Gastroesophageal sphincter (tissue), 4 donors: ENCODE data around the gene METTL15. TPM values are rescaled to one million over a fixed set of nuclear protein-coding genes. Genes with fewer than 3 reads are reported as not detected.
"Not testable (repeated sequence)": the region's sequence is repeated elsewhere in the genome, so short reads cannot be mapped to it uniquely, and the experiment has no call there.

Experiments
- ATAC-seq: fragments of 150-250 bp; one replicate; pipeline ENCODE4 v1.9.1; 2016; ENCODE audit warnings: mild to moderate bottlenecking, moderate library complexity
- H3K27ac ChIP-seq, 4 donors: fragments of 200-600 bp; sonication (generic) in 3 of 4; 1 replicate in 3 of 4; 2 replicates in 1 of 4; pipeline ENCODE4 v1.5.1; 2016 to 2019
- H3K27me3 ChIP-seq: fragments of 200-600 bp; sonication (generic); one replicate; pipeline ENCODE4 v1.5.1; 2019
- H3K36me3 ChIP-seq, 2 donors: fragments of 200-600 bp; sonication (generic); one replicate each; pipeline ENCODE4 v1.5.1; 2019; ENCODE audit warnings: control low read depth in 1 of 2
- H3K4me1 ChIP-seq, 3 donors: fragments of 200-600 bp; sonication (generic); 1 replicate in 2 of 3; 2 replicates in 1 of 3; pipeline ENCODE4 v1.5.1; 2016 to 2019; ENCODE audit warnings: control low read depth in 2 of 3
- H3K4me3 ChIP-seq, 2 donors: fragments of 200-600 bp; sonication (generic); one replicate each; pipeline ENCODE4 v1.5.1; 2019; ENCODE audit warnings: mild to moderate bottlenecking in 1 of 2, moderate library complexity in 1 of 2
- H3K9me3 ChIP-seq, 3 donors: fragments of 200-600 bp; sonication (generic); one replicate each; pipeline ENCODE4 v1.5.1; 2017 to 2019; ENCODE audit warnings: control low read depth in 2 of 3
- EP300 ChIP-seq: sonication (generic); formaldehyde crosslinking; IDR thresholded peaks from one replicate; pipeline ENCODE4 v1.6.1; 2017; ENCODE audit warnings: antibody characterized with exemption, mild to moderate bottlenecking
- POLR2A ChIP-seq, 2 donors: fragments of 450-650 bp; IDR thresholded peaks; one replicate each; pipeline ENCODE4 v1.6.1; 2017; ENCODE audit warnings: antibody characterized with exemption in 2 of 2, mild to moderate bottlenecking in 2 of 2, moderate library complexity in 1 of 2
- POLR2AphosphoS5 ChIP-seq: sonication (generic); formaldehyde crosslinking; IDR thresholded peaks from one replicate; pipeline ENCODE4 v1.6.1; 2017; ENCODE audit warnings: antibody characterized with exemption
- WGBS, 2 donors: methylation state at CpG; one replicate each; pipeline ENCODE4 v1.1.5; 2018; ENCODE audit warnings: low coverage in 1 of 2; 5-methylcytosine and 5-hydroxymethylcytosine counted together
- total RNA-seq, 4 donors: library from RNA; depleted of rRNA; stranded (reverse); fragments of >200 nt; gene quantifications; one replicate each; pipeline ENCODE4 v1.1.0, GENCODE V29; 2016
- TF ChIP-seq, protein P1 (sequence below), 4 experiments: fragments of 200-600 bp in 2 of 4; fragments of 450-650 bp in 2 of 4; sonication (generic) in 1 of 4; IDR thresholded peaks; one replicate each; pipeline ENCODE4 v1.5.1; 2017 to 2019; ENCODE audit warnings: antibody characterized with exemption in 4 of 4, mild to moderate bottlenecking in 2 of 4, moderate library complexity in 2 of 4

The METTL15 gene
- total RNA-seq, 4 donors from 2014 or later = 7.8 to 20.5 (median 8.2) TPM

DNA sequence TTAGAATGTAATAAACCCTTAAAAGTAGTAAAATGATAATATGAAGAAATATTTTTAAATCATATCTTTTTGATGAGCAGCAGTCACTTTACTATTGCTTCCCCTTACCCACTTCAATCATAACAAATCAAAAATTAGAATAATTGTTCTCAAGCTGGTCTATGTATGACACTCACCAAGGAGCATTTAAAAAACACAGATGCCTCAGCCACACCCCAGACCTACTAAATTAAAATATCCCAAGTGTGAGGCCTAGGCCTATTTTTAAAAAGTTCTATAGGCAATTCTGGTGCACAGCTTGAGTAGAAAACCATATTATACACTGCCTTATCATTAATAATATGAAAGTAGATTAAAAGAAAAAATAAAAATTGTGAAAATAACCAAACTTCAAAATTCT, 15.4 kb upstream of the METTL15 start:
- Histone ChIP-seq H3K9me3 (no peaks in the 10 kb centered on the region), H3K27ac (no peak overlapping the region), H3K27me3 (no peaks in the 10 kb centered on the region), H3K4me1 (no peaks in the 10 kb centered on the region), H3K36me3 (no peaks in the 10 kb centered on the region), H3K4me3 (no peak overlapping the region)
- ATAC-seq = no peak
- TF ChIP-seq EP300 (no peak), POLR2A (IDR thresholded peaks at IDR 0.05) (no peak), POLR2AphosphoS5 (no peak)
- TF ChIP-seq, protein P1, sequence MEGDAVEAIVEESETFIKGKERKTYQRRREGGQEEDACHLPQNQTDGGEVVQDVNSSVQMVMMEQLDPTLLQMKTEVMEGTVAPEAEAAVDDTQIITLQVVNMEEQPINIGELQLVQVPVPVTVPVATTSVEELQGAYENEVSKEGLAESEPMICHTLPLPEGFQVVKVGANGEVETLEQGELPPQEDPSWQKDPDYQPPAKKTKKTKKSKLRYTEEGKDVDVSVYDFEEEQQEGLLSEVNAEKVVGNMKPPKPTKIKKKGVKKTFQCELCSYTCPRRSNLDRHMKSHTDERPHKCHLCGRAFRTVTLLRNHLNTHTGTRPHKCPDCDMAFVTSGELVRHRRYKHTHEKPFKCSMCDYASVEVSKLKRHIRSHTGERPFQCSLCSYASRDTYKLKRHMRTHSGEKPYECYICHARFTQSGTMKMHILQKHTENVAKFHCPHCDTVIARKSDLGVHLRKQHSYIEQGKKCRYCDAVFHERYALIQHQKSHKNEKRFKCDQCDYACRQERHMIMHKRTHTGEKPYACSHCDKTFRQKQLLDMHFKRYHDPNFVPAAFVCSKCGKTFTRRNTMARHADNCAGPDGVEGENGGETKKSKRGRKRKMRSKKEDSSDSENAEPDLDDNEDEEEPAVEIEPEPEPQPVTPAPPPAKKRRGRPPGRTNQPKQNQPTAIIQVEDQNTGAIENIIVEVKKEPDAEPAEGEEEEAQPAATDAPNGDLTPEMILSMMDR (IDR thresholded peaks at IDR 0.05) = no peak

DNA sequence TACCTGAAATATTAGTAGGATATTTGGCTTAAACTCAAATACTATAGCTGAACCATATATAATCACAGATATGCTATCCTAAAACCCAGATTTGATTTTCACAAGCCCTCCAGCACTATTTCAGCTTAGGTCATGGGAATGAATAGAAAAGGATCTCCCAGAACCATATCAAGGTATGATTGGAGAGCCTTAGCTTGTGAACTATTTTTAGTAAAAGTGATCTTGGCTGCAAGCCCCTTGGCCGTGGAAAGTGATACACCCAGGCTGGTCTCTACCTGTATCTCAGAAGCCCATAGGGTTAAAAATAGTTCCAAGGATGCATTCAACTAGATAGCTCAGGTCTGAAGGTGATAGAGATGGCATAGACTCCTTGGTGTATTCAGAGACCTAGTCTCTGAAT, 9.9 kb upstream of the METTL15 start:
- Histone ChIP-seq H3K9me3 (no peaks in the 10 kb centered on the region), H3K36me3 (no peaks in the 10 kb centered on the region), H3K4me1 (no peaks in the 10 kb centered on the region), H3K27me3 (no peaks in the 10 kb centered on the region), H3K4me3 (no peak overlapping the region), H3K27ac (no peak overlapping the region)
- no peak for ATAC-seq
- WGBS, 2 donors = 33% methylated on average over 1 of the region's 1 CpG; no CpG with 5 or more reads in 1 of the 2 donors
- TF ChIP-seq, protein P1 (IDR thresholded peaks at IDR 0.05) = no peak
- TF ChIP-seq EP300 = no peak
- TF ChIP-seq POLR2AphosphoS5 = no peak
- no peak for TF ChIP-seq POLR2A (IDR thresholded peaks at IDR 0.05)

- 29 to 83% methylated on average over 1 of the region's 1 CpG for WGBS, 2 donors
- no peak overlapping the region for H3K27ac ChIP-seq
- H3K36me3 ChIP-seq = no peaks in the 10 kb centered on the region
- H3K4me1 ChIP-seq = no peaks in the 10 kb centered on the region
- TF ChIP-seq, protein P1 (IDR thresholded peaks at IDR 0.05) = no peak
- TF ChIP-seq POLR2A (IDR thresholded peaks at IDR 0.05) (no peak), POLR2AphosphoS5 (no peak), EP300 (no peak)
- H3K4me3 ChIP-seq = no peak overlapping the region
- ATAC-seq = no peak
- H3K27me3 ChIP-seq = no peaks in the 10 kb centered on the region
- H3K9me3 ChIP-seq = no peaks in the 10 kb centered on the region
These were observed 8.5 kb upstream of the METTL15 start for GRCh38 chr11:28099715-28100114.

DNA sequence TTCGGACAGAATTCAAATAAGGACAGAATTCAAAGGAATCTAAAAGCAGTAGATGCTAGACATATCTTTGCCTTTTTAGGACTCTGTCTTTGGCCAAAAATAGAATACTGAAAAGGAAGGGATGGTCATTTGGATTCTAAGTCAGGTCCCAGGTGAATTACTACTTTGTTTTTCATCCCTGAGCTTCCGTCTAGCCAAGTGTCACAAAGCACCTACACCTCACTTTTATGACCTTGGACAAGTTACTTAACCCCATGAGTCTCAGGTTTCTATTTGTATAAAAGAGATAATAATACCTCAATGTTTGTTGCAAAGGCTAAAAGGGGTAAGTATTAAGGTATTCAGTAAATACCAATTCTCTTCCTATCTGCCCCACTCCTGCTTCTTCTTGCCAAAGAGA, 7.5 kb upstream of the METTL15 start:
- no peak overlapping the region for H3K27ac ChIP-seq
- H3K4me3 ChIP-seq = no peak overlapping the region
- TF ChIP-seq POLR2A (IDR thresholded peaks at IDR 0.05) (no peak), POLR2AphosphoS5 (no peak), EP300 (no peak)
- TF ChIP-seq, protein P1 (IDR thresholded peaks at IDR 0.05) = no peak
- no peaks in the 10 kb centered on the region for H3K9me3 ChIP-seq
- H3K27me3 ChIP-seq = no peaks in the 10 kb centered on the region
- ATAC-seq = no peak
- 71 to 82% methylated on average over 2 of the region's 2 CpGs for WGBS, 2 donors
- no peaks in the 10 kb centered on the region for H3K36me3 ChIP-seq
- no peaks in the 10 kb centered on the region for H3K4me1 ChIP-seq

GRCh38 chr11:28102300-28102699, 5.9 kb upstream of the METTL15 start:
- H3K27ac ChIP-seq, H3K4me3 ChIP-seq, H3K9me3 ChIP-seq, H3K36me3 ChIP-seq, H3K4me1 ChIP-seq, ATAC-seq, H3K27me3 ChIP-seq: not testable (repeated sequence)
- 72 to 83% methylated on average over 3 to 4 of the region's 4 CpGs for WGBS, 2 donors

DNA sequence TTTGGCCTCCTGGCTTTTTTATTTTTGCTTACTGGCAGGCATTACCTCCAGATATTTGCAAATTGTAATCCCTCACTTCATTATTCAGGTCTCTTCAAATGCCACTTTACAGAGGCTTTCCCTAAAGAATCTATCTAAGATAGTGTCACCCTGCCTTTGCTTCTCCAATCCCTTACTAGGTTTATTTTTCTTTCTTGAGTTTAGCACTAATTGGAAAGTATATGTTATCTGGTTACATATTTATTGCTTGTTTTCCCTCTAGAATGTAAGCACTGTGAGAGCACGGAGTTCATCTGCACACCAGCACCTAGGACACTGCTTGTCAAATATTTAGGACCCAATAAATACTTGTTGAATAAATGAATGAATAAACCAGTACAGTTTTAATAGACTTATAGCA, 3.8 kb upstream of the METTL15 start:
- TF ChIP-seq, protein P1 (IDR thresholded peaks at IDR 0.05) = no peak
- TF ChIP-seq POLR2AphosphoS5 (no peak), POLR2A (IDR thresholded peaks at IDR 0.05) (no peak), EP300 (no peak)
- peaks cover 2 to 20% (median 5%) of the 10 kb centered on the region in 3 donors for H3K4me1 ChIP-seq
- 83 to 100% methylated on average over 1 of the region's 1 CpG for WGBS, 2 donors
- no peak overlapping the region for H3K4me3 ChIP-seq
- H3K36me3 ChIP-seq = no peaks in the 10 kb centered on the region
- no peak overlapping the region for H3K27ac ChIP-seq
- H3K27me3 ChIP-seq = no peaks in the 10 kb centered on the region
- H3K9me3 ChIP-seq = no peaks in the 10 kb centered on the region
- ATAC-seq = no peak
